ENCODE measurements around the gene KBTBD4.

Gene KBTBD4

DNA sequence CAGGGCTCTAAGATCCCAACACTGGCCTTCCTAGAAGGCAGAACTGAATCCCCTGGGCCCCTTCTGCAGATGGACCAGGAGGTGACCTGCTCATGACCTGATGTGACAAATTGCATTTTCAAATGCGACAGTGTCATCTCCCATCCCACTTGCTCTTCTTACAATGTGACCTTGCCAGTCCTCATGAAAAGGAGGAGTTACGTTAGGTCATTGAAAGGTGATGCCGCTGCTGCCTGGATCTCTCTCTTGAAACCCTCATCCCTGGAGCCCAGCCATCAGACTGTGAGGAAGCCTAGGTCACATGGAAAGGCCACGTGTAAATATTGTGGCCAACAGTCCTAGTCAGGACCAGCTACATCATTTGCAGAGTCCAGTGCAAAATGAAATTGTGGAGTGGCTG lies 21.1 kb upstream of the KBTBD4 start:
- TF ChIP-seq, protein P1, sequence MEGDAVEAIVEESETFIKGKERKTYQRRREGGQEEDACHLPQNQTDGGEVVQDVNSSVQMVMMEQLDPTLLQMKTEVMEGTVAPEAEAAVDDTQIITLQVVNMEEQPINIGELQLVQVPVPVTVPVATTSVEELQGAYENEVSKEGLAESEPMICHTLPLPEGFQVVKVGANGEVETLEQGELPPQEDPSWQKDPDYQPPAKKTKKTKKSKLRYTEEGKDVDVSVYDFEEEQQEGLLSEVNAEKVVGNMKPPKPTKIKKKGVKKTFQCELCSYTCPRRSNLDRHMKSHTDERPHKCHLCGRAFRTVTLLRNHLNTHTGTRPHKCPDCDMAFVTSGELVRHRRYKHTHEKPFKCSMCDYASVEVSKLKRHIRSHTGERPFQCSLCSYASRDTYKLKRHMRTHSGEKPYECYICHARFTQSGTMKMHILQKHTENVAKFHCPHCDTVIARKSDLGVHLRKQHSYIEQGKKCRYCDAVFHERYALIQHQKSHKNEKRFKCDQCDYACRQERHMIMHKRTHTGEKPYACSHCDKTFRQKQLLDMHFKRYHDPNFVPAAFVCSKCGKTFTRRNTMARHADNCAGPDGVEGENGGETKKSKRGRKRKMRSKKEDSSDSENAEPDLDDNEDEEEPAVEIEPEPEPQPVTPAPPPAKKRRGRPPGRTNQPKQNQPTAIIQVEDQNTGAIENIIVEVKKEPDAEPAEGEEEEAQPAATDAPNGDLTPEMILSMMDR (IDR thresholded peaks at IDR 0.05; ENCODE audit: borderline replicate concordance, insufficient read depth, low read depth, low read length) = no peak

DNA sequence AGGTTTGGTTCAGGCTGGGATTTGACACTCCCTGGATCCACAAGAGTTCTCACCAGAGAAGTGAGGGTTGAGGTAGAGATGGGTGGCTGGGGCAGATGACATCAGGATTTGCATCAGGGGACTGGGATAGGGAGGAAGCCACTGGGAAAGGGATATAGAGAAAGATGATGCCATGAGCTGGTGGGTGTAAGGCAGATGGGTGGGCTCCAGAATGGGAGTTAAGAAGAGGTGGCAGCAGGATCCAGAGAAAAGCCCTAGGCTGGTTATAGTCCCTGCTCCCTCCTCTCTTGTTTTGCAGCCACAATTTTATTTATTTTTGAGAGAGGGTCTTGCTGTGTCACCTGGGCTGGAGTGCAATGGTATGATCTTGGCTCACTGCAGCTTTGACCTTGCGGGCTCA lies 17.2 kb upstream of the KBTBD4 start:
- TF ChIP-seq, protein P1 (IDR thresholded peaks at IDR 0.05; ENCODE audit: borderline replicate concordance, insufficient read depth, low read depth, low read length) = no peak

More for the DNA sequence above, 21.1 kb upstream of the KBTBD4 start:
- H3K4me3 ChIP-seq (ENCODE audit: low read depth, low read length) = no peak overlapping the region

DNA sequence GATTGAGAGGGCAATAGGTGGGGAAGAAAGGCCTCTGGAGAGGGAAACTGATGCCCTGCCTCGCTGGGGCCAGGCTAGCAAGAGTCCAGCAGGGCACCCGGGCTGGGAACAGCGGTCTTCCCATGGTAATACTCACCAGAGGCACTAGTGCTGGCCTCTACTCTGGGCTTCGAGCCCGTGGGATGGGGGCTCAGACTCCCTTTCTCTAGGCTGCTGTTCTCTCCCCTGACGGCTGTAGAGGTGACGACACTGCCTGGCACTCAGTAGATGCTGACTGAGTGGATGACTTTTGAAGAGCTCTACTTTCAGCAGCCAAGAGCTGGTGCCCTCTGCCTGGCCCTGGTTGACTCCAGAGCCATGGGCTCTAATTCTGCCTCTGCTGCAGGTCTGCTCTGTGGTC lies 16.3 kb upstream of the KBTBD4 start:
- no peak overlapping the region for H3K4me3 ChIP-seq (ENCODE audit: low read depth, low read length)
- TF ChIP-seq, protein P1 (IDR thresholded peaks at IDR 0.05; ENCODE audit: borderline replicate concordance, insufficient read depth, low read depth, low read length) = no peak

More for the DNA sequence above, 17.2 kb upstream of the KBTBD4 start:
- no peak overlapping the region for H3K4me3 ChIP-seq (ENCODE audit: low read depth, low read length)

DNA sequence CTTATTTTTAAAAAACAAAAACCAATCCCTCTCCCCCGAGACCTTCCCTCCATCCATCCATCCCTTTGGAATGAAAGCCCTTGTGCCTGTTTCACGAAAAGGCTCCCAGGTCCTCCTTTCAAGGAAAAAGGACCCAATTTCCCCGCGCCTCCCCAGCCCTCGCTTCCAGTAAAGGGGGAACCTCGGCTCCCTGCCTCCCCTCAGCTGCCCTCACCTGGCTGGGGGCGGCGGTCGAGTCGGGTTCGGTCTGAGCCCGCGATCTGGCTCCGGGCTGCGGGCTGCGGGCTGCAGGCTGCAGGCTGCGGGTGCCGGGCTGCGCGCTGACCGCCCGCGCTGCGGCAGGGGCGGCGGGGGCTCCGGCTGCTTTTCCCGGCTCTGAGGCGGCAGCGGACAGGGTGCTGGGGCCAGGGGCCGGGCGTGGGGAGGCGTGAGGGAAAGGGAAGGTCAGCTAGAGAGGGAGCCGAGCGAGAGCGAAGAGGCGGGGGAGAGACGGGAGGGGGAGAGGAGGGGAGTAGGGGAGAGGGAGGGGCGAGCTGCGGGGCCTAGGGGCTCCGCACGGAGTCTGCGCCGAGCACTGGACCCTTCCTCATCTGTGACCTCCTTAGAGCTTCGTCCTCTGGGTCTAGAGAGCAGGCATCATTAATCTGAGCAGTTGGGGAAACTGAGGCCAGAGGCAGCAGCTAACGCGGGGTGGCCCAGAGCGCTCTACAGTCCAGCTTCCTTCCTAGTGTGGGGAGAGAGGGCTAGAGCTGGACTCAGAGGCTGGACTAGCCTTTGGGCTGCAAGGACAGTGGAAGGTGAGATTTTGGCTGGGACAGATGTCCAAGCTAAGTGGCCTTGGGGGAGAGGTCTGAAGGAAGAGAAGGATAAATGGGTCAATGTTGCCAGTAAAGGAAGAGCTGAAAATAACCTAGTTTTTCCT lies 15.4 kb upstream of the KBTBD4 start, which contains the start of gene C1QTNF4:
C1QTNF4 (minus strand) TSS at position 478 of the 922 bp plus-strand sequence. CDS start 3,601 bp downstream, outside the sequence.
- TF ChIP-seq, protein P1 (IDR thresholded peaks at IDR 0.05; ENCODE audit: borderline replicate concordance, insufficient read depth, low read depth, low read length) = no peak
- H3K4me3 ChIP-seq (ENCODE audit: low read depth, low read length) = no peak within 1 kb of the TSS

DNA sequence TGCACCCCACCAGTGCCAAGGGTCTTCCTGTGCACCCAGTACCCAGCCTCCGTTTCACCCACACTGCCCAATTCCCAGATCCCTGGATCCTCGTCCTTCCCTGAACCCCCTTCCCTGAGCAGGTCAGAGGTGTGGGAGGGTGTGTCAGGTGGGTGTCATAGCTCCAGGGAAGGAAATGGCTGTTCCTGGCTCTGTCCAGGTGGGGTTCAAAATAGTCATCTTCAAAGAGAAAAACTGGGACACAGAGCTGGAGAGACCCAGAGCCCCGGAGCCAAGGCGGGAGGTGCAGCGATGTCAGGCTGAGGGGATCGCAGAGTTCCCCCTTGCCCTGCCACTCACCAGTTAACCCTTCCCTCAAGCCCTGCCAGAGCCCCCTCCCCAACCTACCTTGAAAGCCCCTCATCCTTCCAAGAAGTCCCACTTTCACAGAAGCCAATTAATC lies 14.7 kb upstream of the KBTBD4 start:
- H3K4me3 ChIP-seq (ENCODE audit: low read depth, low read length) = no peak overlapping the region
- TF ChIP-seq, protein P1 (IDR thresholded peaks at IDR 0.05; ENCODE audit: borderline replicate concordance, insufficient read depth, low read depth, low read length) = no peak

DNA sequence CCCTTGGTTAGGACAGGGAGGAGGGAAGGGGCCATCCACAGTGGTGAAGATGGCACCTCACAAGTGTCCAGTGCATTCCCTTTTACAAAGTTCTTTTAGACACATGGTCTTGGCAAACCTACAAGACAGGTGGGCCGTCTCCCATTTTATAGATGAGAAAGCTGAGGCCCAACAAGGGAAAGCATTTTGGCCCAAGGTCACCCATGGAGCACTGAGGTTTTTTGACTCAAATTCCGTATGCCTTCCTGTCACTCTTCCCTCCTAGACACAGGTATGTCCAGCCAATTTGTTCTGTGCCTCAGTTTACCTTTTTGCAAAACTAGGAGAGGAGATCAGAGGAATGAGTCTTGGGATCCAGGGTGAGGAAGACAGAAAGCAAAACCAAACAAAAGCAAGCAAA lies 14.2 kb upstream of the KBTBD4 start:
- no peak overlapping the region for H3K4me3 ChIP-seq (ENCODE audit: low read depth, low read length)
- TF ChIP-seq, protein P1 (IDR thresholded peaks at IDR 0.05; ENCODE audit: borderline replicate concordance, insufficient read depth, low read depth, low read length) = no peak

DNA sequence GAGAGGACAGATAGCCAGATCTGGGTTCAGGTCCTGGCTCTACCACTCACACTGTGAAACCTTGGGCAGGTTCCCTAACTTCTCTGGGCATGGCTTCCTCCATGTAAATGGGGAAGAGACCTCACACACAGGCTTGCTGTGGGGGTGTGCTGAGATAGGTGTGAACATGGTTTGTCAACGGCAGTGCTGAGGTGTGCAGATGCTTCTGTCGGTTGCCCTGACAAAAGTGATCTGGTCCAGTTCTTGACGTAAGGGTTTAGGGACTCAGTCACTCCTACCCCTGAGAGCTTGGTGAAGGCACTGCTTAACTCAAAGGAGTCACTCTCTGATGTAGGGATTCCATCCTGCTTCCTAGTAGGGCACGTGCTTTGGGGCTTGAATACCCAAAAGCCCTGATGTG lies 13.5 kb upstream of the KBTBD4 start:
- TF ChIP-seq, protein P1 (IDR thresholded peaks at IDR 0.05; ENCODE audit: borderline replicate concordance, insufficient read depth, low read depth, low read length) = no peak

More for the DNA sequence above, 13.5 kb upstream of the KBTBD4 start:
- no peak overlapping the region for H3K4me3 ChIP-seq (ENCODE audit: low read depth, low read length)
